HG03135 (cell line): ENCODE measurements around the gene PNMA1.

Experiments used
- ATAC-seq: cut with Tn5 transposase; IDR thresholded peaks from one replicate; pipeline ENCODE4 v1.9.1; 2021; ENCODE audit warnings: mild to moderate bottlenecking, moderate library complexity; ENCODE audit not compliant: unreplicated experiment

Gene PNMA1

DNA sequence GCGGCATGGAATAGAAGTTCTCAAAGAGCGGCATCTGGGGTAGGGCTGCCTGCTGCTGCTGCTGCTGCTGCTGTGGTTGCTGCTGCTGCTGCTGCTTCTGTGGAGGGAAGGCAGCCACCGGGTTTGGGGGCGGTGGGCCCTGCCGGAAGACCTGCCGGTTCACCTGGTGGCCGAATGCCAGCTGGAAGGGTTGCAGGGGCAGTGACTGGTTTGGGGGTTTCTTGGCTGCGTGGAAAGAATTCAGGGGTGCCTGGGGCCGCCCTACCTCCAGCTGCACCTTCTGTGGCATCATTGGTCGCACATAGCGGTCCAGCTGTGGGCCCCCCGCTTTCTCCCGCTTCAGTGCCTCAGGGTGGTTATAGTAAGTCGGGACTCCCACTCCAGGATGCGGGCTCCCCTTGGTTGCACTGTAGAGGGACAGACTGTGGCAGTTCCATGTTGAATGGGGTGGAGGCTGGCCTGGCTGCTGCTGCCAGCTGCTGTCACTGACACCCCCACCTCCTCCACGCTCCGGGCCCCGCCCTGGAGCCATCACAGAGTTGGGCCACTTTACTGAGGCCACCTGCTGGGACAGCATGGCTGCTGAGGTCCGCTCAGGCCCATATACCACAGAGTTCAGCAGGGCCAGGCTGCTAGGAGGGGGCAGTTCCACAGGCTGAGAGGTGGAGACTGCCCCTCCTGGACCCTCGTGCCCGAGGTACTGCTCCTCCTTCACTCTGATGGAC lies 25.2 kb upstream of the PNMA1 start:
- no peak for ATAC-seq

DNA sequence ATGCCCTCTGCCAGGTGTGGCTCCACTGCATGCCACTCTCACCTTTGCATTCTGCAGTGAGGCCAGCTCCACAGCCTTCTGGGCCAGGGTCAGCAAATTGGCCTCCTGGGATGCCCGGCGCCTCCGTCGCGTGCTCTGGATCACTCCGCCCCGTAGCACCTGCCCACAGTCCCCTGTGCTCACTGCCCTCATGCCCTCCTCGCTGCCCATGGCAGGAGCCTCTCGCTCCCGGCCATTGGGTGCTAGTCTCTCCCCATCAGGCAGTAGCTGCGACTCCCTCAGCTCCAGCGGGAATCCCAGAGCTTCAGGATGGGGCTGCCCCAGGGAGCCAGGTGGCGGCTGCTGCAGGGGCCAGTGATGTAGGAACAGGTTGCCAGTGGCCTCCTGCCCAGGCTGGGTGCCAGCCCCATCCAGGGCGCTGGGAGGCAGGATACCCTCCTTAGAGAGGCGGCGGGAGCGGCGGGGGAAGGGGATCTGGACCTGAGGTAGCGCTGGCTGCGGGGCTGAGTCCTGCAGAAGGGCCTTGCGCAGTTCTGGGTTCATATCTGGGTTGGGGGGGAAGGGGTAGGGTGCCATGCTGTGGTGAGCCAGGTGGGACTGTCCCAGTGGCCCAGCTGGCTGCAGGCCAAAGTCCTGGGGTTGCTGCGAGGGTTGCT lies 24.5 kb upstream of the PNMA1 start:
- no peak for ATAC-seq

DNA sequence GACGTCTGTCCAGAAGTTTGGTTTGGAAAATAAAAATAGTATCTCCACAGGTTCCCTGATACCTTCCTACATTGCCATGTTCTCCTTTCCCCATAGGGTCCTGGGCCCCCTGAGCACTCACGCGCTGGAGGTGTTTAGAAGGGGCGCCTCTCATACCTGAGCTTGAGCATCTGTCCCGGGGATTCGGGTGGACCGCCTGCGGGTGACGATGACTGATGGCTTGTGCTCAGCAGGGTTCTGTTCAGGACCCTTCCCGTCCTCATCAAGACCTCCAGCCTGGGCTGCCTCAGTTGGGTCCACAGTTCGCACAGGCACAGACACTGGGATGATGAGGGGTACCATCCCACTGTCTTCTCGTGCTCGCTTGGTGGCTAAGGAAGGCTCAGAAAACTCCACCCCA lies 22.7 kb upstream of the PNMA1 start:
- no peak for ATAC-seq

DNA sequence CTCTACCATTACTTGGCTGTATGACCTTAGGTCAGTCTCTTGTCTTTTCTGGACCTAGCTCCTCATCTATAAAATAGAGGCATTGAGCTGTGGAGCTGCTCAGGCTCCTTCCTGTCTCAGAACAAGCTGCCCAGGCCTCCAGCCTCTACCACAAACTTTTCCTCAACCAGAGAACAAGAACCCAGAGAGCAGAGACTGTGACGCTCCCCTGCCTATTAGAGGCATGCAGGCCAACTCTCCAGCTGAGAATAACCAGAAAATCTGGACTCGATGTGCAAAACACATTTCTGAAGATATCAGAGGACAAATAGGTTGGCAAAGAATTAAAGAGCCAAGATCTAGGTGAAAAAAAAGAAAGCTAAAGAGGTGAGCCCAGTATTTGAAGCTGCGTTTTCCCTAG lies 17.8 kb upstream of the PNMA1 start:
- ATAC-seq: no peak

DNA sequence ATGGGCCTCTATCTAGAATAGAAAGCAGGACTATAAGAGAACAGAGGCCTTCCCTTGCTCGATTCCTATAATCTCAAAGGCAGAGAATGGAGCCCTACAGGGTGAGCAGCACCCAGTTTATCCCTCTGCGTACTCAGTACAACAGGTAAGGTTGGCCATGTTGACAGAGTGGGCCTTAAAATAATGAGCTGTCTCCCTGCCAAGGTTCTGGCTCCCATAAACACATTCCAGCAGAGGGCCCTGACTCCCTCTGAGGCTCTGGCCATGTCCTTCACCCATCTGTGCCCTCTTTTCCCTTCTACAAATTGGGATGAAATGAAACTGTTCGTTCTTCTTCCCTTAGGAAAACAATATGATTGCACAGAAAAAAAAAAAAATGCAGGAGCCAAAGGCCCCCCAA lies 16.9 kb upstream of the PNMA1 start:
- no peak for ATAC-seq

DNA sequence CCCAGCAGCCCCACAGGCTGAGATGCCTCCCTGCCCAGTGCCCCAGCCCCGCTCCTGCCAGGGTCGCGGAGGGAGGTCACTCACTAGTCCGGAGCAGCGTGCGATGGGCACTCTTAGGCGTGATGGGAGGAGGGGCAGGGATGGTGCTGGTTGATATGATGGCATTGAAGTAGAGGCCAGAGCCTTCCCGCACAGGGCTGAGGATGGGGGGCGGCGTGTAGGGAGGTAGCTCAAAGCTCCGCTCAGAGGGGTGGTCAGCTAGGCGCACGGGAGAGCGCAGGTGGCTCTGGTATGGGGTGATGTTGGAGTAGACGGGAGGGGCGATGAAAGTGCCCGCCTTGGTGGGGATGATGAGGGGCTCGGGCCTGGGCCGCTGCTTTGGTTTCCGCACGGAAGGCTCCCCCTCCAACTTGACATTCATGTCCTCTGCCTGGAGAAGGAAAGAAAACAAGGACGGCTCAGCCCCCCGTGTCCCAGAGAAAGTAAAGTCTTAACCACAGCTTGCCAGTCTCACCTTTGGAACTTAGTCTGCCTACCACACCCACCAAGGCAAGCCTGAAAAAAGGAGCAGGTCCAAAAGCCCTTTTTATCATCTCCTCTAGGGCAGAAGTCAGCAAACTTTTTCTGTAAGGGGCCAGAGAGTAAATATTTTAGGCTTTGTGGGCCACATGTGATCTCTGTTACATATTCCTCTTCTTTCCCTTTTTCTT lies 15.5 kb upstream of the PNMA1 start:
- ATAC-seq: no peak

DNA sequence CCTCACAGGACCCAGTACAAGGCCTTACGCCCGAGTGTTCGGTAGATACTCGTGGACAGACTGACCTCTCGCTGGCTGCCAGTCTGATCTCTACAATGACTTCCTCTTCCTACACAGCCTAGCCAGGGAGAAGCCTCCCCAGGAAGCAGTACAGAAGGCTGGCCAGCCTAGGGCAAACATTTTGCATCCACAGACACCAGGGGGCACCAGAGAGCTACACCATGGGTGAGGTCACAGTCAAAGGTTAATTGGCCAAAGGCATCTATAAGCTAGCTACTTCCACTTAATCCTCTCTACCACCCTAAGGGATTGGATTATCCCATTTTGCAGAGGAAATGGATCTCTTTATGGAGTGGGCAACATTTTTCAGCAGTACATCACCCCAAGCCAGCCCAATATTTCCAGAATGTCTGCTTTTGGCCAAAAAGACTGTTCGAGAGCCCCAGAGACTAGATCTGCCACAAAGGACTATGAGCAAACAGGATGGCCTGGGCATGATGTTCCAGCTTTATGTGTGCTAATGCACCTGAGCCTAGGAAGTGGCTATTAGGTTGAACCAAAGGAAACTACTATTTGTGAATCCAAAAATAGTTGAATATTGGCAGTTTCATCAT lies 14.6 kb upstream of the PNMA1 start:
- ATAC-seq: no peak

DNA sequence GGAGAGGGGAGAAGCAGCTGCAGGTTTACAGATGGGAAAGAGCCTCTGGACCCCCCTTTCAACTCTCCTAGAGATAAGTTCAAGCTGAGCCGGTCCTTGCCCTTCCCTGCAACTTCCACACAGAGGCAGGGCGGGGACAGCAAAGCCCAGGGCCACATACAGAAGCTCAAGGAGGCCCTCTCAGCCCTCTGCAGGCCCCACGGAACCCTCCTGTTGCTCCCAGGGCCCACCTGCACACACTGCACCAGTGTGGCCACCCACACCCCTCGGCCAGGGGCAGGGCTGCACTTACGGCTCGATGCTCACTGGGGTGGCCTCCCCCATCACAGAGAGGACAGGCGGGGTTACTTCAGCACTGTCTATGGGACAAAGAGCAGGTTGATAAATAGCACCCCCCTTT lies 13.0 kb upstream of the PNMA1 start:
- no peak for ATAC-seq

DNA sequence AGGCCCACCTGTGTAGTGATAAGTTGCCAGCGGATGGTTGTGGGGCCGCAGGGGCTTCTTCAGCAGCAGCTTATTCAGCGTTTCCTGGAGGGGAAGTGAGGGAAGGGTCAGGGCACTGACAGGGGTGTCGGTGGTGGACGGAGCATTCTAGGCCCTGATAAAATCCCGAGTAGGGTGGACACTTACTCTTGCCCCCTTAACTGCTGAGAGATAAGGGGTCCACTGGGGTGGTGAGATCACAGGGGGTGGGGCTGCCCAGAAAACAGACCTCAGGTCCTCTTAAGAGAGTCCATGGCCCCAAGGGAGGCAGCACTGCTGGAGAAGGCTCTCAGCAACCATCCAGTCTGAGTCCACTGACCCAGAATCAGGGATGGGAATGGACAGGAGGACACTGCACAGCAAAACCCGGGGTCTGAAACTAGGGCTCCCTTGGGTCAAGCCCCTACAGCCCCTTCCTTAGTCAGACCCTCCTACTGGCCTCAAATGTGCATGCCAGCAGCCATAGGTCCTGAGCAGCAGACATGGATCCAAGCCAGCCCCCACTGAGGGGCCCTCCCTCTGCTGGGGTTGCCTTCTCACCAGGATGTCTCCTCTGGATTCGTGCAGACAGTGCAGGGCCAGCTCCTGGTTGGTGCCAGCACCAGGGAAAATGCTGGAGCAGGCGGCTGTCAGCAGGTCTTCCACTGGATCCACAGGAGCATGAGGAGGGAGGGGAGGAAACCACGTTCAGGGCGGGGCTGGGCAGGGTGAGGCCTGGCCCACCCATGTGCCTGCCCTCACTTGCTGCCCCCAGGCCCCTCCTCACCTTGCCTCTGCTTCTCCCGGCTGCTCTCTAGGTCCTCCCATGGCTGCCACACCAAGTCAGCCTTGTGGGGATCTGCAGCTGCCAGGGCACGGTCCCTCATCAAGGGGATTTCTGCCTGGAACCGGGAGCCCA lies 12.1 kb upstream of the PNMA1 start:
- ATAC-seq: no peak

DNA sequence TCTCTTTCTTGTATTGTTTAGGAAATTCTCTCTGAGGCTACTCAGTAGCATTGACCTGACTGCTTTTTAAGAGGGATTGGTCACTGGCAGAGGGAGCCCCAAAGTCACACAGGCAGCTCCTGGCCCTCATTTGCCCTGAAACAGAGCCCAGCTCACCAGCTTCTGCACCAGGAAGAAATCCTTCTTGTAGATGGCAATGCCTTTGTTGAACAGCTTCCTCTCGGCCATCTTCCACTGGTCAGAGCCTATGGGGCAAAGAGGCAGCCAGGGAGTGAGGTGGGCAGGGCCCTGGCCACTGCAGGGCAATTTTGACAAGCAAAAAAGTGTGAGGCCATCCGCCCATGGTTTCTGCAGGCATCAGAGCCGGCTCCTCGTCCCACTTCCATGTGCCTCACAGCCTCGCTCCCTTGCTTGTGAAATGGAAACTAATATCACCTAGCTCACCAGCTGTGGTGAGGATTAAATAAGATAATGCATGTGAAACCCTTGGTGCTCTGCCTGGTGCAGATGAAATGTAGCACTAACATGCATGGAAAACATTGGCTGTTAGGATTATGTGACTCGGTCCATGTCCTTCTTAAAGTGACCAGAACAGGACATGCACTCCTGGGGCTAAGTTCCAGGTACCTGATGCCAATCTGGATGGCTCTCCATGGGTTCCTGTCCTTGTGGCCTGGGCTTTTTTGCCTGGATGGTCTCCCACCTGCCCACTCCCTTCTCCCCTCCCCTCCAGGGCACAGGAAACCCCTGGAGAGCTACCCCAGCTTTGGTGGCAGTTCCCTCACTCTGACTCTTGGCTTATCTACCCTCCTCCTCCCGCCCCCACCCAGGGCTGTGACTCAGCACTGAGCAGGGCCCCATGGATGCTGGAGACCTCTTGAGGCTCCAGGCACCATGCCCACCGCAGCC lies 11.2 kb upstream of the PNMA1 start:
- ATAC-seq: no peak

DNA sequence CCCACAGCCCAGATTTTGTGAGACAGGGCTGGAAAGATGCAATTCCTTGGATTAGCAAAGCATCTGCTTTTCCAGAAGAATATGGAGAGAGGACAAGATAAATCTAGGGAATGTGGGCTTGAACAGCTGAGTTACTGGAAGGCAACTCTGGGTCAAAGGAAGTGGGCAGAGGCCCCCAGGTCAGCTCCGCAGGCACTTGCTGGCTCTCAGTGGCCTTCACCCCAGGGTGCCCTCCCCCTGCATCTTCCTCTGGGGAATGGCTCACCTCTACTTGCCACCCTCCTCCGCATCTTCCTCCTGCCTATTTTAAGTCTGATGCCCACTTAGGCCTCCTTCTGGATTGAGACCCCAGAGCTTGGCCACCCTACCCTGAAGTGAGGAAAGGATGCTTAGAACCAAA lies 10.5 kb upstream of the PNMA1 start:
- no peak for ATAC-seq

DNA sequence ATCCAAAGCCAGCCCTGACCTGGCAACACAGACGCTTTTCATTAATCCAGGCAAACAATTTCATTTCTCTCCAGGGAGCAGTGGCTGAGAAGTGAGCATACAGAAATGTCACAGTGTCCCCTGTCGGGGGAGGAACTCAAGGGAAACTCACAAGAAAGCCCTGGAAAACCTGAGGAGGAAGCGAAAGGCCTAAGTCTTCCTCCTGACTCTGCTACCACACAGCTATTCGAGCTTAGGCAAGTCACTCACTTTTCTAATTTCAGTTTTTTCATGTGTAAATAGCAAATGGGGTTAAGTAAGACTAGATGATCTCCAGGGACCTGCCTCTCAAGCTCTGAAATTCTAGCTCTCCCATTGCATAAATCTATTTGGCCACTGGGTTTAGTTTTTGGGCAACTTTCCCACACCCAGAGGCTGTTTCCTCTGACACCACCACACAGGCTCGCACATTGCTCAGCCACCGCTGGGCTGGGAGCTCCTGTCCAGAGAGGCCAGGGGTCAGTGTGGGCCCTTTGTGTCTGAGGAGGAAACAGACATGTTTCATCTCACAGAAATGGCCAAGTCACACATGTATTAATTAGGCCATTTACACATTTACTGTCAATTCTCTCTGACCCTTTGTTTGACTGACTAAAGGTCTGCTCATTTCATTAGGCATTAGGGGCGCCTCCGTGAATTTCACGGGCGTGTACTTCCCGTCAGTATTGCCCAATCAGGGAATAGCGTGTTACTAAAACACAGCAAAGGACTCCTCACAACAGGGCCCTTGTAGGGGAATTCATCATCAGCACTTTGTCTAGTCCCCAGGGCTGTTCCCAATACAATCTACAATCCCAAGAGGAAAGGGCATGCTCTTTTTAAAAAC lies 9.8 kb upstream of the PNMA1 start:
- peak; percentile 25 for ATAC-seq

DNA sequence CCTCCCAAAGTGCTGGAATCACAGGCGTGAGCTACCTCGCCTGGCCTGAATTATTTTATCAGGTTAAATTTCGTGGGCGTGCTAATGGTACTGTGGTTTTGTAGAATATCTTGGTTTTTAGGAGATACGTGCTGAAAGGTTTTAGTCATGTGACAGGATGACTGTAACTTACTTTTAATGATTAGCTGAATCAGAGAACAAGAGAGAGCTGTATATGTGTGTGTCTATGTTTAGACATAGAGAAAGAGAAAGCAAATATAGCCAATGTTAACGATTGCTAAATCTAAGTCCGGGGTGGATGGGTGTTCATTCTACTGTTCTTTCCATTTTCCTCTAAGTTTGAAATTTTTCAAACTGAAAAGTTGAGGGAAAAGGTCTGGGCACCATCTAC lies 9.2 kb upstream of the PNMA1 start:
- peak; percentile 50 for ATAC-seq

DNA sequence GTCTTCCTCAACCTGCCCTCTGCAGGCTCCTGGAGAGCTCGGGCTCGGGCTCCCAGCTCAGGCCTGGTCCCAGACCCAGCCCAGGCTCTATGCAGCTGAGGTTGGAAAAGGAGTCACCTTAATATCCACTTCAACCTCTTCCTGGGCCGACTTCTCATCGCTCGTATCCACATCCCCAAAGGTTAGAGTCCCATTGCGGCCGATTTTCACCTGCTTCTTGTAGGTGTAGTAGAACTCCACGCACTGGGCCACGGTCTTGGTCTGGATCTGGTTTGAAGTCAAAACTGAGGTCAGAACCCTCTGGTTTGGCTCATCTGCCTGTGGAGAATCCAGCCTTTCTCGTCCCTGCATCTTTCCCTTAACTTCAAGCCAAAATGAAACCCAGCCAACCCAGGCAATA lies 8.4 kb upstream of the PNMA1 start:
- no peak for ATAC-seq

DNA sequence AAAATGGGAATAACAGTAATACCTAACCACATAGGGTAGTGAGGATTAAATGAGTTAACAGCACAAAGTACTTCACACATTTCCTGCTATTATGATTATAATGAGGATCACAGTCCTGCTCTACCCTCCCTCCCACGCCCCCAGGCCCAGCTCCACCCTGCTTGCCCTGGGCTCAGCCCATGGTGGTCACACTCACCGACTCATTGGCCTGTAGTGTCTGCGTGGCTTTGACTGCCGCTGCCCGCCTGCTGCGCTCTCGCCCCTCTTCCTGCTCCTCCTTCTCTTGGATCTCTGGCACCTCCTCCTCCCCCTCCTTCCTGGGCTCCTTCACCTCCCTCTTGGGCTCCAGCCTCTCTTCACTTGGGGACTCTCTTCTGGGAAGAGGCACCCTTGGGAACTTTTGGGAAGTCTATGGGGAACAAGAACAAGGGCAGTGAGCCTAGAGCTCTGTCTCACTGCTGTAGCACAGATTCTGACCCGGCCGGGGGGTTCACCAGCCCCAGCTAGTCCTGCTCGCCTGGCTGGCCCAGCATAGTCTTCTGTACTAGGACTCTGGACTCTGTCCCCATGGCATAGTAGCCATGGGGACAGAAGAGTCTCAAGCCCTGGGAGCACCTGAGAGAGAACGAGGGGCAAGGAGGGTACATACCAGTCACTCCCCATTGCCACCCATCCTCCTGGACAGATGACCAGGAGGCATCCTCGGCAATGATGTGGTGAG lies 7.1 kb upstream of the PNMA1 start:
- no peak for ATAC-seq

DNA sequence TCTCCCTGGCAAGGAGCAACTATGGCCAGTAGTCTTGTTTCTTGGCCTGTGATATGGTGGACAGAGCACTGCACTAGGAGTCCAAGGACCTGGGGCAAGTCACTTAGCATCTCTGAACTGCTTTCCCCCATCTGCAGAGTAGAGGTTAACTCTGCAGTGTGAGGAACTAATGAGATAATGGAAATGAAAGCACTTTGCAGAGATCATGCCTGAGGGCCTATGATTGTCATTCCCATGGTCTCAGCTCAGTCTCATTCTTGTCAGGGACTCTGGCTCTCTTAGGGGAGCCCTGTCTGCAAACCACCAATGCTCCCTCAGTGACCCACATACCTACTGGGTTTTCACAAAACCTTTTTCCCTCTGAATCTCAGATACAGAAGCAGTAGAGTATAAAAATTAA lies 6.5 kb upstream of the PNMA1 start:
- no peak for ATAC-seq

DNA sequence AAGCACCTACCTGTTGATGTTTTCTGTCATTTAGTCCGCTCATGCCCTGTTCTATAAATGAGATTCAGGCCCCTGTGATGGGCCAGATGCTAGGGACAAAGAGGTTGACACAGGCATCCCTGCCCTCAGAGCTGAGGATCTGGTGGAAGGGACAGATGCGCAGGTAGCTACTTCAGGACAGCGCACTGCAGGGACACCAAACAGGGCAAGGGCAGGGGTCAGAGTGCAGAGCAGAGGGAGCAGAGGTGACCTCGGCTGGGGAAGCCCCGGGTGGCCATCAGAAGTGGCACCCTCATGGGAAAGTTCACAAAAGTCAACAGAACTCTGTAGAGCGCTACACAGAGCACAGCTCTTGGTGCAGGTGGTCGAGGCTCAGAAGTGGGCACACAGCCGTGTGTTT lies 5.6 kb upstream of the PNMA1 start:
- ATAC-seq: no peak

DNA sequence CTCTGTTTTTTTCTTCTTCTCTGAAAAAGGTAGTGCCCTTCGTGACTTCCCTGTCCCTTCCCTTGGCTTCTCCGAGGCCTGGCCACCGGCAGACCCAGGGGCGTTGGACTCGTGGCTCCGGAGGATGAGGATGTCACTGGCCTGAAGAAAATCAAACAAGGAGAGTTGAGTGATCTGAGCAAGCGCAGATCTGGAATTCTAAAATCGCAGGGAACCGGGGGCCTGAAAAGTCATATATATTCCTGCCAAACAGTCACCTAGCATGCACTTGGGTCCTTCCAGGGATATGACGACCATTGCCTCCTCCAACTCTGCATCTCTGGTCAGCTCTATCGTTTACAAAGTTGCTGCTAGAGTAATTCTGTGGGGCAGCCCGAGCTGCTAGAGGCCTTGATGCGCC lies 5.2 kb upstream of the PNMA1 start:
- ATAC-seq: no peak
